HepG2 (cell line): ENCODE results near the gene MYPN. TPM values are rescaled to one million over a fixed set of nuclear protein-coding genes. Genes with fewer than 3 reads are reported as not detected.

ENCODE experiments used
- ATAC-seq: fragments of 200-7000 bp; cut with Tn5 transposase; 3 replicates; pipeline ENCODE4 v1.9.1; 2020; ENCODE audit warnings: mild to moderate bottlenecking, moderate library complexity
- BruUV-seq: library from RNA; stranded (reverse); fragments of 400-500 nt; replicated peaks from 2 replicates; lab custom pipeline; 2021; lab: Mats Ljungman, UMichigan
- CTCF ChIA-PET: fragments of 300-600 bp; formaldehyde crosslinking; extraction: SDS; loops from one replicate; lab custom pipeline; 2021; ENCODE audit warnings: low total read pairs, inconsistent platforms, low intra/inter-chr PET ratio; lab: Yijun Ruan, JAX
- POLR2A ChIA-PET: fragments of 350-600 bp; sonication (Branson Sonifier 250); formaldehyde crosslinking; loops from one replicate; lab custom pipeline; 2020; ENCODE audit warnings: antibody characterized with exemption, inconsistent platforms; lab: Yijun Ruan, JAX
- DNase-seq: peaks from one replicate; pipeline ENCODE4 v3.0.0-alpha.2; 2015; ENCODE audit warnings: low spot score
- FAIRE-seq: peaks from 3 replicates; lab custom pipeline; 2011; peaks lifted over from hg19 to GRCh38; lab: Jason Lieb, UNC
- H2AFZ ChIP-seq: one replicate; pipeline ENCODE4 v1.6.1; 2011; ENCODE audit warnings: low read length, inconsistent platforms
- H3K27ac ChIP-seq: fragments of 300-600 bp; 3 replicates; pipeline ENCODE4 v1.8.0; 2011; ENCODE audit warnings: mixed run types, mild to moderate bottlenecking, mixed read lengths, low read length, inconsistent platforms; ENCODE audit not compliant: insufficient read depth; ENCODE audit errors: extremely low read length
- H3K27me3 ChIP-seq, 2 experiments: fragments of 200-600 bp in 1 of 2; 2 replicates in 1 of 2; 3 replicates in 1 of 2; pipeline versions ENCODE4 v1.6.0 to v1.8.0; 2011; ENCODE audit warnings: low read length in 2 of 2, mild to moderate bottlenecking in 2 of 2, moderate library complexity in 2 of 2, inconsistent platforms in 1 of 2; ENCODE audit not compliant: insufficient read depth in 2 of 2, control insufficient read depth in 1 of 2
- H3K36me3 ChIP-seq, 2 experiments: fragments of 200-600 bp in 1 of 2; replicated peaks in 1 of 2; 2 replicates in 1 of 2; 3 replicates in 1 of 2; pipeline versions ENCODE4 v1.5.1 to v1.8.0; 2011; ENCODE audit warnings: low read length in 2 of 2, inconsistent platforms in 1 of 2; ENCODE audit not compliant: insufficient read depth in 2 of 2, control insufficient read depth in 1 of 2
- H3K4me1 ChIP-seq: 2 replicates; pipeline ENCODE4 v1.5.1; 2012; ENCODE audit warnings: low read length, inconsistent platforms; ENCODE audit not compliant: insufficient read depth
- H3K4me2 ChIP-seq: 2 replicates; pipeline ENCODE4 v1.6.0; 2011; ENCODE audit warnings: low read depth, low read length, inconsistent platforms
- H3K4me3 ChIP-seq, 3 experiments: fragments of 200-600 bp in 1 of 3; sonication (generic), shearing (Covaris generic) in 1 of 3; replicated peaks in 1 of 3; 2 replicates each; pipeline ENCODE4 v1.5.1; 2011 to 2016; ENCODE audit warnings: low read length in 3 of 3, inconsistent platforms in 2 of 3, low read depth in 2 of 3, mild to moderate bottlenecking in 2 of 3, control low read depth in 1 of 3, mixed read lengths in 1 of 3; ENCODE audit not compliant: insufficient read depth in 1 of 3
- H3K79me2 ChIP-seq: one replicate; pipeline ENCODE4 v1.6.1; 2011; ENCODE audit warnings: low read length, inconsistent platforms; ENCODE audit not compliant: insufficient read depth
- H3K9ac ChIP-seq: 2 replicates; pipeline ENCODE4 v1.6.0; 2011; ENCODE audit warnings: mild to moderate bottlenecking, low read depth, low read length, inconsistent platforms; ENCODE audit not compliant: insufficient read depth
- H3K9me3 ChIP-seq: 2 replicates; pipeline ENCODE4 v1.5.1; 2012; ENCODE audit warnings: mild to moderate bottlenecking, low read length
- H4K20me1 ChIP-seq: 2 replicates; pipeline ENCODE4 v1.6.0; 2011; ENCODE audit warnings: inconsistent platforms, mild to moderate bottlenecking, low read length, moderate library complexity; ENCODE audit not compliant: insufficient read depth
- BRCA1 ChIP-seq: sonication (generic); formaldehyde crosslinking; IDR thresholded peaks from 2 replicates; pipeline ENCODE4 v1.4.0; 2020; ENCODE audit warnings: missing genetic modification reagents
- IRX3 ChIP-seq: sonication (generic); formaldehyde crosslinking; IDR thresholded peaks from 2 replicates; pipeline ENCODE4 v1.8.1; 2023; ENCODE audit warnings: mild to moderate bottlenecking, low read depth, missing genetic modification reagents, borderline replicate concordance
- STAT5B ChIP-seq: sonication (generic); formaldehyde crosslinking; IDR thresholded peaks from 2 replicates; pipeline ENCODE4 v1.4.0; 2020; ENCODE audit warnings: missing genetic modification reagents
- ZNF615 ChIP-seq: sonication (generic); formaldehyde crosslinking; IDR thresholded peaks from 2 replicates; pipeline ENCODE4 v1.5.0; 2020; ENCODE audit warnings: mild to moderate bottlenecking, missing genetic modification reagents, borderline replicate concordance
- WGBS: methylation state at CpG from one replicate; pipeline ENCODE4 v1.1.6; 2017; ENCODE audit warnings: low lambda C conversion rate; 5-methylcytosine and 5-hydroxymethylcytosine counted together
- in situ Hi-C: cut with HindIII; loops from 2 replicates; pipeline ENCODE4 v1.10.0; 2017; ENCODE audit warnings: low pct_unique_long_range_greater_than_20kb; ENCODE audit not compliant: extremely low pct_ligation_motif_present
- intact Hi-C: fragments of 100-400 bp; cut with micrococcal nuclease; formaldehyde crosslinking; loops from one replicate; pipeline ENCODE4 v1.10.0; 2022; ENCODE audit not compliant: unreplicated experiment
- polyA plus RNA-seq, 8 experiments: library from polyadenylated mRNA; depleted of rRNA in 3 of 8; stranded (reverse) in 7 of 8; unstranded in 1 of 8; fragments of >200 nt; fragmentation: Illumina TruSeq in 4 of 8; extraction: Trizol in 4 of 8; gene quantifications; 2 replicates each; pipeline versions ENCODE4 v1.2.1 to v1.2.3, GENCODE V29; 2011 to 2016; ENCODE audit warnings: low read depth in 4 of 8, missing spikeins in 1 of 8, mixed read lengths in 1 of 8; ENCODE audit not compliant: insufficient read depth in 1 of 8
- total RNA-seq, 5 experiments: library from RNA; depleted of rRNA; stranded (reverse); fragments of >200 nt; fragmentation: Illumina TruSeq; extraction: Trizol; gene quantifications; 2 replicates each; pipeline ENCODE4 v1.2.3, GENCODE V29; 2016; ENCODE audit warnings: low read depth in 1 of 5
- TF ChIP-seq, protein P1 (sequence below): sonication (generic); formaldehyde crosslinking; conservative IDR thresholded peaks from 2 replicates; pipeline ENCODE4 v1.4.0; 2020; ENCODE audit warnings: missing genetic modification reagents
- TF ChIP-seq, protein P2 (sequence below): sonication (generic); formaldehyde crosslinking; IDR thresholded peaks from 2 replicates; pipeline ENCODE4 v1.4.0; 2020; ENCODE audit warnings: missing genetic modification reagents

MYPN gene
- total and polyA plus RNA-seq, 2 of the 13 experiments (the other 11 are each of a cell fraction or from before 2014, with no cell fraction given): not detected

DNA sequence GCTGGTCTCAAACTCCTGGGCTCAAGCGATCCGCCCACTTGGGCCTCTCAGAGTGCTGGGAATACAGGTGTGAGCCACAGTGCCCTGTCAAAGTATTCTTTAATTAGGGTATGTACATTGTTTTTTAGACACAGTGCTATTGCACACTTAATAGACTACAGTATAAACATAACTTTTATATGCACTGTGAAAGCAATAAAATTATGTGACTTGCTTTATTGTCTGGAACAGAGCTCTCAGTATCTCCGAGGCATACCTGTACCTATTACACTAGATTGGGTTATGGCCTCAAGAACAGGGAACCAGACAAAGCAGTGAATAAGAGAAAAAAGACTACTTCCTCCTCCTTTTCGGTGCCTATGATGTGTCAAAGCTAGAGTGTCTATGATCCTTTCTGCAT lies 109.5 kb downstream of the MYPN start:
- ChIA-PET CTCF (no interaction called here), POLR2A (no interaction called here)
- intact Hi-C loops: no loop called here
- FAIRE-seq (no peak), DNase-seq (no peak), ATAC-seq (no peak)
- BruUV-seq: no TSS peak
- Histone ChIP-seq H3K27me3 (peaks cover 0 to 5% of the 10 kb centered on the region in 2 experiments; a peak in 1 of 5 replicates), H3K36me3 (no peaks in the 10 kb centered on the region), H3K79me2 (no peaks in the 10 kb centered on the region), H3K27ac (no peak overlapping the region), H3K9me3 (no peaks in the 10 kb centered on the region), H3K4me3 (no peak overlapping the region), H3K4me2 (no peak overlapping the region), H3K9ac (no peak overlapping the region), H4K20me1 (no peaks in the 10 kb centered on the region), H2AFZ (no peak overlapping the region), H3K4me1 (no peaks in the 10 kb centered on the region)
- 34% methylated on average over 4 of the region's 4 CpGs for WGBS
- TF ChIP-seq, protein P1, sequence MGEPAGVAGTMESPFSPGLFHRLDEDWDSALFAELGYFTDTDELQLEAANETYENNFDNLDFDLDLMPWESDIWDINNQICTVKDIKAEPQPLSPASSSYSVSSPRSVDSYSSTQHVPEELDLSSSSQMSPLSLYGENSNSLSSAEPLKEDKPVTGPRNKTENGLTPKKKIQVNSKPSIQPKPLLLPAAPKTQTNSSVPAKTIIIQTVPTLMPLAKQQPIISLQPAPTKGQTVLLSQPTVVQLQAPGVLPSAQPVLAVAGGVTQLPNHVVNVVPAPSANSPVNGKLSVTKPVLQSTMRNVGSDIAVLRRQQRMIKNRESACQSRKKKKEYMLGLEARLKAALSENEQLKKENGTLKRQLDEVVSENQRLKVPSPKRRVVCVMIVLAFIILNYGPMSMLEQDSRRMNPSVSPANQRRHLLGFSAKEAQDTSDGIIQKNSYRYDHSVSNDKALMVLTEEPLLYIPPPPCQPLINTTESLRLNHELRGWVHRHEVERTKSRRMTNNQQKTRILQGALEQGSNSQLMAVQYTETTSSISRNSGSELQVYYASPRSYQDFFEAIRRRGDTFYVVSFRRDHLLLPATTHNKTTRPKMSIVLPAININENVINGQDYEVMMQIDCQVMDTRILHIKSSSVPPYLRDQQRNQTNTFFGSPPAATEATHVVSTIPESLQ: no peak
- TF ChIP-seq STAT5B (CRISPR knock-in tag) (no peak), IRX3 (CRISPR knock-in tag) (no peak), BRCA1 (CRISPR knock-in tag) (no peak), ZNF615 (CRISPR knock-in tag) (no peak)
- TF ChIP-seq, protein P2, sequence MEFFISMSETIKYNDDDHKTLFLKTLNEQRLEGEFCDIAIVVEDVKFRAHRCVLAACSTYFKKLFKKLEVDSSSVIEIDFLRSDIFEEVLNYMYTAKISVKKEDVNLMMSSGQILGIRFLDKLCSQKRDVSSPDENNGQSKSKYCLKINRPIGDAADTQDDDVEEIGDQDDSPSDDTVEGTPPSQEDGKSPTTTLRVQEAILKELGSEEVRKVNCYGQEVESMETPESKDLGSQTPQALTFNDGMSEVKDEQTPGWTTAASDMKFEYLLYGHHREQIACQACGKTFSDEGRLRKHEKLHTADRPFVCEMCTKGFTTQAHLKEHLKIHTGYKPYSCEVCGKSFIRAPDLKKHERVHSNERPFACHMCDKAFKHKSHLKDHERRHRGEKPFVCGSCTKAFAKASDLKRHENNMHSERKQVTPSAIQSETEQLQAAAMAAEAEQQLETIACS: no peak
- in situ Hi-C loops: loop anchor here (10.0 kb wide), 1 partner anchor 364 kb away; no protein-coding TSS in a partner anchor
